HS-27A (cell line): ENCODE data around the gene HOXB6.

Source experiments
- DNase-seq: peaks from one replicate; pipeline ENCODE4 v3.0.0-alpha.2; 2012; ENCODE audit warnings: low read depth, missing footprints

Gene HOXB6

DNA sequence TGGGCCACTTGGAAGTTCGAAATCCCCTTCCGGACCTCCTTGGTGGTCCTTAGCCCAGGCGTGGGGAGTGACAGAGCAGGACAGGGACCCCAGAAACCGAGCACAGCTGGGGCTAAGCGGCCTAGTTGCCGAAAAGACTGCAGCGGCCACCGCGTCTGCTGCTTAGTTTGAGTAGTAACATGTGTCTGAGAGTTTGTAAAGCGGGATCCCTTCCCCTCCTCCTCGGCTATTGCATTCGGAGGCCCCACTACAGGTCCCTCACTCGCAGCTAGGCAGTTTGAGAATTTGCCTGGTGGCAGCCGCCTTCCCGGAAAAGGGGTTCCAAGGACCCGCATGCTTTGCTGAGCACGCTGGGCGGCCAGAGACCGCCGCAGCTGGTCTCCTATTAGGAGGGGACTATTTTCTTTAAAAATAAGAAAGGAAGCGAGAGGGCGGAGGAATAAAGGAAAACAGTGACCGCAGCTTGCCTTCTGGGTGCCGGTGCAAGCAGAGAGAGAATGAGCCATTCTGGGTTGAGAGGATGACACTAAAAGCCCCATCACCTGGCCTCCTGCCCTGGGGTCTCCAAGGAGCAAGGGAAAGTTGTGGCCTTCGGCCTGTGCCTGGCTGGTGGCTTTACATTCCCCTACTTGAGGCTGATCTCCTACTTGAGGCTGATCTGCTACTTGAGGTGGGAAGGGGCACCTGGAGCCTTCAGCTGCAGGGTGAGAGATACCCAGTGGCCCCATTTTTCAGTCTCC lies 10.1 kb downstream of the HOXB6 start:
- DNase-seq: no peak

- no peak for DNase-seq
Observed at GRCh38 chr17:48593840-48594537, 10.8 kb downstream of the HOXB6 start.

- DNase-seq: no peak
Observed at GRCh38 chr17:48593126-48593829, 11.5 kb downstream of the HOXB6 start, which contains the start of gene HOXB5. Gene HOXB5 (minus strand): TSS chr17:48593779. CDS start chr17:48593682, 97 bp downstream.

DNA sequence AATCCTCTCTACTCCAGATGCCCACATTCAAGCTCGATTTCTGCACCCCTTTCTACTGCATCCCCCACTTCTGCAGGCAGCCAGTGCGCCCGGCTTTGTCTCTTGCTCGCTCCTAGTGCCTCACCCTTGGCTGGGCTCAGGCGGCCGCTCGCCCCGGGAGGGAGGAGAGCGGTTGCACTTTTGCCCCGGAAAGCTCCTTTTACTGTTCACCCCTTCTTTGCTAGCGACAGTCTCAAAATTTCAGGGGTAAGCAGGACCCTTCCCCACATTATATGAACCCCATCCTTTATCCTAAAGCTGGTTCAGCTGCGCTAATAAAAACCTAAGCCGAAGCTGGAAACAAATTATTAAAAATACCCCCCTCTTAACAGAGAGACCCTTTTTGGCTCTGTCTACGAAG lies 12.2 kb downstream of the HOXB6 start:
- DNase-seq: no peak

GRCh38 chr17:48592057-48592514 lies 12.7 kb downstream of the HOXB6 start:
- DNase-seq: no peak

DNA sequence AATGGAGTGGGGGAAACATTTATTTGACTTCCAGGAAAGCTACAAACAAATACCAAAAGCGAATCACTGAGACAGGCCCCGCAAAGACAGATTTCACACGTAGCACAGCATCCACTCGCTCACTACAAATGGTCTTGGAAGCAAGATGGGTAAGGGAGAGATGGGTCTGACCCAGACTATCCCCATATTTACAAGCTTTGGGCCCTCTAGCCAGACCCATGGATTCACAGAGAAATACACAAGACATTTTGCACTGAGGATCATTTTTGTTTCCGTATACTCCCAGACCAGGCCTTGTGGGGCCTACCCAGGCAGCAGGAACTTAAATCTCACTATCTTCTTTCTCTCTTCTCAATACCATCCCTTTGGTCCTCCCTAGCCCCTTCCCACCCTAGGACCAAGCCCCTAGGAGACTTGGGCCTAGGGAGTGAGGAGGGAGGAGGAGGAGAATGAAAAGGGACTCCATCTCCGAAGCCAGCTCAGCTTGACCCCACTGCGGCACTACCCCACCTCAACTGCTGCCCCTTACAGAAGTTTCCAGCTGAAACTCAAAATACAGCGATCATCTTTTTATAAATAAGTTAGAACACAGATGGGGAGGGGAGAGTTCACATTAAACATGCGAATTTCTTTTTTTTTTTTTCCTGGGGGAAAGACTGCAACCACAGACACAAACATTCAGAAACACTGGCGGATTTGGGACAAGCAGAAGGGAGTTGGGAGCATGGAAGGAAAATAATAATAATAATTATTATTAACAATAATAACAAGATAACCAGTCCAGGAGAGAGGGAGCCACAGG lies 13.3 kb downstream of the HOXB6 start:
- no peak for DNase-seq

DNA sequence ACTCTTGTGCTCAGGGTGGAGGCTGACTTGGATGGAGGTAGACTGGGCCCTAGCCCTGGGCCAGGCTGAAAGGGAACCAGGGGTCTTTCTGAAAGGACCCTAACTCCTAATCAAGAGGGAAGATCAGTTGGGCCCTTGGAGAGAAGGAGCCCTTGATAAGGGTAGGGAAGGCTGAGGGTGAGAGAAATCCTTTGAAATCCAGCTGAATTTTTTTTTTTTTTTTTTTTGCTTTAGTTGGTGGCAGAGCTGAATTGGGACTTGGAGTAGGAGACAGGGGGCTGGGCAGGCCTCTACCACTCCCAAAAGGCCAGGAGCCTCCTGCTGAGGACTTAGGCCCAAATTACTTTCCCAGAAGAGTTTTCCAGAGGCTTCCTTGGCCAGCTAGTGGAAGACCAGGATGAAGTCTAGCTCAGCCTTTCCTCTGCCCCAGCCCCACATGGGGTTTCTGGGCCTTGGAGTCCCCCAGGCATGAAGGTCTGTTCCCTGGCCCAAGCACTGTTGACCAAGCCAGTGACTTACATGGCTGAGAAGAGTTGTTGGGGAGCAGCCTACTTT lies 14.1 kb downstream of the HOXB6 start:
- no peak for DNase-seq

GRCh38 chr17:48589831-48590606 lies 14.8 kb downstream of the HOXB6 start, which contains the start of gene HOXB3:
Gene HOXB3 (minus strand): TSS chr17:48590241. CDS start chr17:48552474, 37,767 bp downstream.
- no peak for DNase-seq

DNA sequence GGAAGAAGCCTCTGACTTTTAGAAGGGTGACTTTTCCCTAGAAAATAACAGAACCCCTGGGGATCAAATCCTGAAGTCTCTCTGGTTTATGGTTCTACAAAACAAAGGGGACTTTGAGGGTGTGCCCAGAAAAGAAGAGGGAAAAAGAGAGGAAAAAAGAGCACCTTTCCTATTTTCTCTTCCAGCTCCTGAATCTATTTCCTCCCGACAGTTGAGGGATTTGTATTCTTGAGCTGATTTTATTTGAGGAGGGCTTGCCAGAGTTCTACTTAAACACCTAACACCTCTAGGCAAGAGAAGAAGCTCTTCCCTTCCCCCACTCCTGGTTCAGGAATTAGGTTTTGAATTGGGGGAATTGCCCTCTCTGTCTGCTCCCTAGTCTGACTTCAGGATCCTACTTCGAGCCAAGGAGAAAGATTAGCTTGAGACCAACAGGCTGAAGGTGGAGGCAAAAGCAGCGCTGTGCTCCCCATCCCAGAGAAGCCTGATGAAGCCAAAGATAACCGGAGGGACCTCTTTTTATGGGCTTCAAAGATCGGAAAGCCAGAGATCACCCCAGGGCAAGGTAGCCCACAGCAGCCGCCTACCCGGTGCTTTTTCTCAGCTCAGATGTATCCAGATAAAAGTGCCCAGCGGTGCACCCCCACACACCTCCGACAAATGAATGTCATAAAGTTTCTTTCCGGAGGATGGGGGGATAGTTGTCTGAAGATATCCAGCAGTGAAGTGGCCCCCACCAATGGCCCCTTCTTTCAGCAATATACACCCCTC lies 15.5 kb downstream of the HOXB6 start:
- DNase-seq: no peak

DNA sequence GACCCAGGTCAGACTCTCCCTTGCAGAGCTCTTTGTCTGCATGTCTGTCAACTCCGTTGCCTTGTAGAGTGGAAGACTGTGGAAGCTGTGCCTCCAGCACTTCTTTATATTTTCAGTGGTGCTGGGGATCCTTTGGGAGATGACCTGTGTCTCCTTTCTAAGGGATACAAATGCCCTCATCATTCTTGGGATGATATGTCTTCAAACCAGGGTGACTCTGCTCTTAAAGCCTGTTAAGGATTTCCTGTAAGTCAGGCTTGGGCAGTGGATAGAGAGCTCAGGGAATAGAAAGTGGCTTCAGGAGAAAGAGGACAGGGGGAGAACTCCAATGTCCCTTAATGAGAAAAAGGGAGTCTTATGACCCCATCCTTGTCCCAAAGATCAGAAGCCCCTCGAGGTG lies 16.3 kb downstream of the HOXB6 start:
- DNase-seq: no peak

DNA sequence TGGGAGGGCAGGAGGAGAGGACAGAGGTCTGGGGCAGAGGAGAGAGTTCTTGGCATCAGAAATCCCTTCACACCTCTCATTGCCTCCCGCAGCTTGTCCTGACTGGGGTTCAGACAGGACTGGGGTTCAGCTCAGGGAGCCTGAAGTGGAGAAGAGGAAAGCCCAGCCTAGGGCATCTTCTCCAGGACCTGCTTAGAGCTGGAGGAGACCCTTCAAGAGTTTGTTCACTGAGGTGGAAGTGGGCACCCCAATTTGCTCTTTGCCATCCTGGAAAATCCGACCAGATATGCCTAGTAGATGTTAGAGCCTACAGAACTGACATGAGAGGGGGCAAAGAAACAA lies 16.7 kb downstream of the HOXB6 start:
- no peak for DNase-seq

DNA sequence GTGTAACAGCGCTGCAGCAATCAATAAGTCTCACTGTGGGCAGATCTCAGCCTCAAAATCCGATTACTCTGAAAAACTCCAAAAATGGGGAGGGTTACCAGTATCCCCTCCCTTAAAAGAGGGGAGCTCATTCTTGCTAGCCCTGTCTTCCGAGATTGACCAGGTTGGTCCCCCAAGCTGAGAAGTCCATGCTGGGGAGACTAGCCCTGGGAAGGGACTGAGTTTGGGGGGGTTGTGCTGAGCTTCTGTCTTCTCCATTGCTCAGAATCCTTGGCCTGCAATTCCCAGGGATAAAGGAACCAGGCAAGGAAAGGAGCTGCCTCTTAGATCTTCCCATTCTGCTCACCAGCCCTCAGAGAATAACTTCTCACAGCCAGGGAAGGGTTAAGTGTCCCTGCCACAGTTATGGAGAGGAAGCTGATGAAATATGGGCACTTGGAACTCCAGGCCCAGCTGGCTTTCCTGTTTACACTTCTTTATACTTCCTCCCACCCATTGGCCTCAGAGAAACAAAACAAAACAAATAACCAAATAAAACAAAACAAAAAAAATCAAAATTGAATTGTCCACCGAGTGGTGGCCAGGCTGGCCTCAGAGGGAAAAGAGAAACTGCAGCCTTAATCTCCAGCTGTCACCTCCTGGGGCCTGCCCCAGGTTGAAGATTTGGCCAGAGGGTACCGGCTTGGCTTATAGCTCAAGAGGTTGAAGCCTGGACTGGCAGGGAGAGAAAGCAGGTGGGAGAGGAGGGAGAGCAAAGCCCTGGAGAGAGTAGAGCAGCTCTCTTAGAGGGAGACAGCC lies 17.3 kb downstream of the HOXB6 start:
- no peak for DNase-seq

DNA sequence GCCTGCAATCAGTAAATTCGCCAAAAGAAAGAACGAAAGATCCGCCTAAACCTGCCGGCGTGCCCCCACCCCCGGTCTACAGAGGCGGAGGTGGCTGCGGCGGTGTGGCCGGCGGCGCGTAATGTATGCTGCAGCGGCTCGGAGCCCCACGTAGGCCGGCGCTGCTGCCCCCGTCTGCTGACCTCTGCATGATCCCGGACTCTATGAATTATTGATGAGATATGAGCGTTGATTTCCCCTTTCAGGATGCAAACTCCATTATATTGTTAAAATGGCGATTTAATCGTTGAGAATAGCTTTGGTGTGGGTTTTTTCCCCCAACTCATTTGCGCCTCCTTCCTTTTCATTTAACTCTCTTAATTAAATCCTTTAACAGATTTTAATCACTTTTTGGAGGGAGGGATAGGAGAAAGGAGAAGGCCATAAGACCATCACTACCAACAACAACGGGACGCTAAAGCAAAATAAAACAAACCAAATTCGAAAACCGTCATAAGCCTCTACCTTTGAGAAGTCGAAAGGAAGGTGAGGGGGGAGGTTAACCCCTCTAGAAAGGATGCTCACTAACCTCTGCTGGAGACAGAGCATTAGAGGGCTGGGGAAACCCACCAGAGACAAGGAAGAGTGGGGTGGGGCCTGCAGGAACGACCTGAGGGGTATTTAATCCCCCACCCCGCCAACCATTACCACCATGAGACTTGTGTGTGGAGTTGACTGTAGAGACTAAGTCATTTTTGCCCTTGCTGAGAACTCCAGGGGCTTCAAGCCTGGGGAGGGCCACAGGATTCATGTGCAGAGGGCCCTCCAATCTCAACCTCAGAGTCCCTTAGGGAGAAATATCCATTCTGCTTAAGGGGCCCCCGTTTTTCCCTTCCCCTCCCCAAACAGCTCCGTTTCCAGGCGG lies 18.2 kb downstream of the HOXB6 start:
- DNase-seq: no peak

- no peak for DNase-seq
Observed at GRCh38 chr17:48584223-48584741, 20.5 kb downstream of the HOXB6 start.

DNA sequence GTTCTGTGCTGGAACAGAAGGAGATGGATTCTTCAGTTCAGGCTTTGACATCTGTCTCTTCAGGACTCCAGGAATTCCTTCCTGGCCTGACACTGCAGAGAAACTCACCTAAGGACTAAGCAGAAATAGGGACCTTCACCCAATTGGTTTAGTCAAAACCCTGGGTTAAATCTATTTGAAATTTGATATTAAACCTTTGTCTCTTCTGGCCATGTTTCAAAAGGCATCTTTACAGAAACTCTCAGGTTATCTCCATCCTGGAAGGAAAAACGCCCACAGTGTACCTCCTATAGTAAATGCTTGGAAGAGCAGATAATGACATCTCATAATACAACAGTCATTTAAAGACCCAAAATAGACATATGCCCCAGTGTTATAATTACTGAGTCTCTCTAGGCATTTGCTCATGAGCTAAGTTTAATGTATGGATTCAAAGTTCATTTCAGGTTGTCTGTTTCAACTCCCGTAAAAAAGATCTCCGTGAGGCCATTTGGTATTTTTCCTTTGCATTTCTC lies 21.0 kb downstream of the HOXB6 start:
- DNase-seq: no peak

GRCh38 chr17:48582750-48583069 lies 22.1 kb downstream of the HOXB6 start:
- no peak for DNase-seq

GRCh38 chr17:48579760-48580554 lies 24.8 kb downstream of the HOXB6 start:
- DNase-seq: no peak
